ENCODE measurements around the gene ACOX1.

GRCh38 chr17:76017481-76018339 lies 38.7 kb upstream of the ACOX1 start:
- no peak for TF ChIP-seq POLR2AphosphoS5 (IDR thresholded peaks at IDR 0.05; ENCODE audit: low read depth, low read length)
- TF ChIP-seq CTCF (IDR thresholded peaks at IDR 0.05 in 2 of 3, conservative IDR thresholded peaks at IDR 0.05 in 1 of 3; ENCODE audit: borderline replicate concordance in 1 of 3, insufficient read depth in 1 of 3, low read depth in 2 of 3, low read length in 2 of 3) = no peak

Data from HCT116 (cell line).